A172 (cell line): ENCODE data around the gene LRRK1. TPM values are rescaled to one million over a fixed set of nuclear protein-coding genes. Genes with fewer than 3 reads are reported as not detected.

ENCODE experiments used
- DNase-seq: peaks from one replicate; pipeline ENCODE4 v3.0.0-alpha.2; 2015; ENCODE audit warnings: low spot score
- total RNA-seq: library from RNA; depleted of rRNA; stranded (reverse); fragments of >200 nt; shearing (Covaris generic); gene quantifications from 2 replicates; pipeline ENCODE4 v1.2.3, GENCODE V29; 2014

LRRK1 gene
- total RNA-seq, 1 experiment from 2014 or later = 5.3 TPM

- DNase-seq = no peak
These were observed 53.8 kb downstream of the LRRK1 start for GRCh38 chr15:100972975-100973350.

- DNase-seq = no peak
These were observed 54.4 kb downstream of the LRRK1 start for GRCh38 chr15:100973351-100974111.

GRCh38 chr15:100975043-100975442 is 55.9 kb downstream of the LRRK1 start:
- no peak for DNase-seq

- no peak for DNase-seq
These were observed 61.4 kb downstream of the LRRK1 start for GRCh38 chr15:100980410-100981046.

- no peak for DNase-seq
These were observed 61.9 kb downstream of the LRRK1 start for GRCh38 chr15:100981086-100981485.

- DNase-seq = no peak
These were observed 64.1 kb downstream of the LRRK1 start for GRCh38 chr15:100983221-100983620.

- no peak for DNase-seq
These were observed 66.2 kb downstream of the LRRK1 start for GRCh38 chr15:100985401-100985800.

- no peak for DNase-seq
These were observed 67.2 kb downstream of the LRRK1 start for GRCh38 chr15:100986158-100986896.

- no peak for DNase-seq
These were observed 68.0 kb downstream of the LRRK1 start for GRCh38 chr15:100987143-100987542.

- DNase-seq = no peak
These were observed 69.1 kb downstream of the LRRK1 start for GRCh38 chr15:100988297-100988696.

- DNase-seq = no peak
These were observed 69.7 kb downstream of the LRRK1 start for GRCh38 chr15:100988857-100989256.

- no peak for DNase-seq
These were observed 75.7 kb downstream of the LRRK1 start for GRCh38 chr15:100994597-100995446.

GRCh38 chr15:100995471-100996430 is 76.6 kb downstream of the LRRK1 start:
- DNase-seq = no peak

GRCh38 chr15:100997442-100997841 is 78.3 kb downstream of the LRRK1 start:
- DNase-seq = no peak

- no peak for DNase-seq
These were observed 79.5 kb downstream of the LRRK1 start for GRCh38 chr15:100998630-100999029.

- DNase-seq = no peak
These were observed 80.2 kb downstream of the LRRK1 start for GRCh38 chr15:100999369-100999768.

- no peak for DNase-seq
These were observed 81.1 kb downstream of the LRRK1 start for GRCh38 chr15:101000271-101000681.

GRCh38 chr15:101001056-101001455 is 81.9 kb downstream of the LRRK1 start:
- DNase-seq = no peak

GRCh38 chr15:101001796-101002195 is 82.6 kb downstream of the LRRK1 start:
- no peak for DNase-seq

- DNase-seq = no peak
These were observed 83.9 kb downstream of the LRRK1 start for GRCh38 chr15:101003081-101003480.

- no peak for DNase-seq
These were observed 84.5 kb downstream of the LRRK1 start for GRCh38 chr15:101003706-101004105.
